HL-60 (cell line): ENCODE results near the gene MDM1.

ENCODE experiments used
- DNase-seq, 2 experiments: peaks; one replicate each; pipeline ENCODE4 v3.0.0-alpha.2; 2010 to 2020; ENCODE audit warnings: low read depth in 1 of 2, low spot score in 1 of 2
- H3K27ac ChIP-seq: fragments of 250-450 bp; sonication (Bioruptor Pico); replicated peaks from 2 replicates; pipeline ENCODE4 v1.5.1; 2020; ENCODE audit warnings: mild to moderate bottlenecking, moderate library complexity
- H3K27me3 ChIP-seq: fragments of 250-450 bp; sonication (Bioruptor Pico); 2 replicates; pipeline ENCODE4 v1.5.1; 2021; ENCODE audit warnings: mild to moderate bottlenecking, moderate library complexity; ENCODE audit not compliant: insufficient read depth, poor library complexity, severe bottlenecking
- H3K4me3 ChIP-seq: replicated peaks from 2 replicates; pipeline ENCODE4 v1.5.1; 2011; ENCODE audit warnings: mild to moderate bottlenecking, control low read depth, low read length; ENCODE audit not compliant: insufficient read depth
- GABPA ChIP-seq: IDR thresholded peaks from 2 replicates; pipeline ENCODE4 v1.6.1; 2012; ENCODE audit warnings: low read depth
- POLR2AphosphoS5 ChIP-seq: IDR thresholded peaks from 2 replicates; pipeline ENCODE4 v1.6.1; 2012; ENCODE audit warnings: low read depth
- SPI1 ChIP-seq: IDR thresholded peaks from 2 replicates; pipeline ENCODE4 v1.6.1; 2012; ENCODE audit warnings: low read depth, mild to moderate bottlenecking, borderline replicate concordance
- long read RNA-seq: library from polyadenylated mRNA; unstranded; transcript quantifications from one replicate; pipeline ENCODE4 v2.0.0, GENCODE V29; 2020
- TF ChIP-seq, protein P1 (sequence below): IDR thresholded peaks from 2 replicates; pipeline ENCODE4 v1.6.1; 2012; ENCODE audit warnings: low read depth; ENCODE audit not compliant: insufficient replicate concordance
- TF ChIP-seq, protein P2 (sequence below): IDR thresholded peaks from one replicate; pipeline ENCODE4 v1.5.1; 2011; ENCODE audit warnings: low read length, control low read depth, inconsistent platforms; ENCODE audit not compliant: insufficient read depth

The MDM1 gene, protein sequence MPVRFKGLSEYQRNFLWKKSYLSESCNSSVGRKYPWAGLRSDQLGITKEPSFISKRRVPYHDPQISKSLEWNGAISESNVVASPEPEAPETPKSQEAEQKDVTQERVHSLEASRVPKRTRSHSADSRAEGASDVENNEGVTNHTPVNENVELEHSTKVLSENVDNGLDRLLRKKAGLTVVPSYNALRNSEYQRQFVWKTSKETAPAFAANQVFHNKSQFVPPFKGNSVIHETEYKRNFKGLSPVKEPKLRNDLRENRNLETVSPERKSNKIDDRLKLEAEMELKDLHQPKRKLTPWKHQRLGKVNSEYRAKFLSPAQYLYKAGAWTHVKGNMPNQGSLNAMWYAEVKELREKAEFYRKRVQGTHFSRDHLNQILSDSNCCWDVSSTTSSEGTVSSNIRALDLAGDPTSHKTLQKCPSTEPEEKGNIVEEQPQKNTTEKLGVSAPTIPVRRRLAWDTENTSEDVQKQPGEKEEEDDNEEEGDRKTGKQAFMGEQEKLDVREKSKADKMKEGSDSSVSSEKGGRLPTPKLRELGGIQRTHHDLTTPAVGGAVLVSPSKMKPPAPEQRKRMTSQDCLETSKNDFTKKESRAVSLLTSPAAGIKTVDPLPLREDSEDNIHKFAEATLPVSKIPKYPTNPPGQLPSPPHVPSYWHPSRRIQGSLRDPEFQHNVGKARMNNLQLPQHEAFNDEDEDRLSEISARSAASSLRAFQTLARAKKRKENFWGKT
- long read RNA-seq, transcript MDM1-201 (14 exons, 2,918 nt), result major isoform, 26 of 104 reads
- long read RNA-seq, transcript MDM1-205 (3 exons, 2,170 nt), result minor isoform, 6 of 104 reads
- long read RNA-seq, partial matches to known transcripts, result 13 of 104 reads
- long read RNA-seq, other reads (novel, unspliced or antisense), result 54 of 104 reads

DNA sequence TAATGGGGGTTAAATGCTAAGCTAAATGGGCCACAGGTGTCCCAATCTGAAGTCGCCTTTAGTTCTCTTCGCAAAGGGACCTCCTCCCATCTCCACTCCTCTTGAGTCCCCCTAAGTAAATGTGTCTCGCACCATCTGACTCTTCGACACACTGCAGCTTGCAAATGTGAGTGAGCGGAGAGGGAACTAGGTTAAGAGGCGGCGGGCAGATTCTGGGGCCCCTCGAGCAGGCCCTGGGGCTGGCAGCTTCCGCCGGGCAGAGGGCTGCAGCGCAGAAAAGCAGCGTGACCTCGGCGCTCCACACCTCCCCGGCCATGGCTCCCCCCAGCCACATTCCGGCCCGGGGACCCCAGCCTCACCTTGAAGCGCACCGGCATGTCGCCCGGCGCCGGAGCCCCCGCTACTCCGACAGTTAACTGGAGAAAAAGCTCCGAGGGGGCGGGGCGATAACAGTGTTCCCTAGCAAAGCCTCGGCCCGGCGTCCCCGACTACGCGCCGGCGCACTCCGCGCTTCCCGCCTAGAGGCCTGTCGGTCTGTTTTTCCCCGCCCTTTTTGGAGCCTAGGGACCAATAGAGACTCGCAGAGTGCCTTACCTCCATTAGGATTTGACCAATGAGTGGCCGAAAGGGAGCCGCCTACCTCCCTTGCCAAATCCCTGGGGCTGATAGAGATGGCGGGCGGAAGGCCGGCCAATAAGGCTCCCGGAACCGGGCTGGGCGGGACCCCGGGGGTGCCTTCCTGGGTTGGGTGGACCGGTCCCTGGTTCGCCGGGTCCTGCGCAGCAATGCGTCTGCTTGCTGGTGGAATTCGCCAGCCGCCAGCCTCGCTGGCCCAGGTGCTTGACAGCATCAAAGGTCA lies at the start of gene MDM1:
MDM1 (minus strand) TSS at position 494 of the 859 bp plus-strand sequence; CDS start at position 377, 117 bp downstream.
- peak within 1 kb of the TSS; percentile 83 for H3K4me3 ChIP-seq
- TF ChIP-seq GABPA, result no peak
- TF ChIP-seq POLR2AphosphoS5, result peak; percentile 49; the same call in 1 of the 2 replicates
- H3K27me3 ChIP-seq, result no peaks in the 10 kb centered on the region
- H3K27ac ChIP-seq, result peak within 1 kb of the TSS; percentile 85
- DNase-seq, result peak; percentile 92 to 99

DNA sequence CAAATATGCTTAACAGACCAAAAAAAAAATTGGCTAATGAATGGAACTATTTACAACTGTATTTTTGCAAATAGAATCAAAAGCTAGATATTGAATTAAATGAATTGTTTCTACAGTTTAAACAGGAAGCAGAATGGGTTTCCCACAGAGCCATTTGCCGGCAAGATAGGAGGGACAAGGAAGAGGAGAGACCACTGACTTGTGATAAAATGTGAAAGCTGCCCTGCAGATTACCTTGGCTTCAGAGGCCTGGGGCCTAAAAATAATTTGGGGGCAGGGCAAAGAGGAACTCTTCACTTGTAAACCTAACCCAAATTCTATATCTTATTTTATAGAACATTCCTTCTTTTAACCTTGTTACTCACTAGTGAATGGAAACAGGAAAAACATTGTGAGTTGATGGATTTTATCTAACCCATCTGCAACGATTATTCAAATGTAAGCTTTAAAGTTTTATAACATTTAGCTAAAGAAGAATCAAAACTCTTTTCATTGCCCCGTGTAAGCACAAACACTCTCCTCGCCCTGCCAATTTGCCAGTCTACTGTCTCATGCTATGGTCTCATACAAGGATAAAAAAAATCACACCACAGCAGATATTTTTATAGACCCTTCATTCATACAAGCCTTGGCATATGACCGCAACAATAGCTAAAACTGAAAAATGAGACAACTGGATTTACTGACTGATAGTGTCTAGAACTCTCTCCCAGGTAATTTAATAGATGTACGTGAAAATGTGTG lies 49.5 kb upstream of the MDM1 start:
- Histone ChIP-seq H3K27me3 (no peaks in the 10 kb centered on the region), H3K27ac (peak overlapping the region; percentile 27; the same call in 1 of the 2 replicates), H3K4me3 (no peak overlapping the region)
- TF ChIP-seq SPI1 (no peak), POLR2AphosphoS5 (no peak), GABPA (no peak)
- TF ChIP-seq, protein P1, sequence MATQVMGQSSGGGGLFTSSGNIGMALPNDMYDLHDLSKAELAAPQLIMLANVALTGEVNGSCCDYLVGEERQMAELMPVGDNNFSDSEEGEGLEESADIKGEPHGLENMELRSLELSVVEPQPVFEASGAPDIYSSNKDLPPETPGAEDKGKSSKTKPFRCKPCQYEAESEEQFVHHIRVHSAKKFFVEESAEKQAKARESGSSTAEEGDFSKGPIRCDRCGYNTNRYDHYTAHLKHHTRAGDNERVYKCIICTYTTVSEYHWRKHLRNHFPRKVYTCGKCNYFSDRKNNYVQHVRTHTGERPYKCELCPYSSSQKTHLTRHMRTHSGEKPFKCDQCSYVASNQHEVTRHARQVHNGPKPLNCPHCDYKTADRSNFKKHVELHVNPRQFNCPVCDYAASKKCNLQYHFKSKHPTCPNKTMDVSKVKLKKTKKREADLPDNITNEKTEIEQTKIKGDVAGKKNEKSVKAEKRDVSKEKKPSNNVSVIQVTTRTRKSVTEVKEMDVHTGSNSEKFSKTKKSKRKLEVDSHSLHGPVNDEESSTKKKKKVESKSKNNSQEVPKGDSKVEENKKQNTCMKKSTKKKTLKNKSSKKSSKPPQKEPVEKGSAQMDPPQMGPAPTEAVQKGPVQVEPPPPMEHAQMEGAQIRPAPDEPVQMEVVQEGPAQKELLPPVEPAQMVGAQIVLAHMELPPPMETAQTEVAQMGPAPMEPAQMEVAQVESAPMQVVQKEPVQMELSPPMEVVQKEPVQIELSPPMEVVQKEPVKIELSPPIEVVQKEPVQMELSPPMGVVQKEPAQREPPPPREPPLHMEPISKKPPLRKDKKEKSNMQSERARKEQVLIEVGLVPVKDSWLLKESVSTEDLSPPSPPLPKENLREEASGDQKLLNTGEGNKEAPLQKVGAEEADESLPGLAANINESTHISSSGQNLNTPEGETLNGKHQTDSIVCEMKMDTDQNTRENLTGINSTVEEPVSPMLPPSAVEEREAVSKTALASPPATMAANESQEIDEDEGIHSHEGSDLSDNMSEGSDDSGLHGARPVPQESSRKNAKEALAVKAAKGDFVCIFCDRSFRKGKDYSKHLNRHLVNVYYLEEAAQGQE, result no peak
- TF ChIP-seq, protein P2, sequence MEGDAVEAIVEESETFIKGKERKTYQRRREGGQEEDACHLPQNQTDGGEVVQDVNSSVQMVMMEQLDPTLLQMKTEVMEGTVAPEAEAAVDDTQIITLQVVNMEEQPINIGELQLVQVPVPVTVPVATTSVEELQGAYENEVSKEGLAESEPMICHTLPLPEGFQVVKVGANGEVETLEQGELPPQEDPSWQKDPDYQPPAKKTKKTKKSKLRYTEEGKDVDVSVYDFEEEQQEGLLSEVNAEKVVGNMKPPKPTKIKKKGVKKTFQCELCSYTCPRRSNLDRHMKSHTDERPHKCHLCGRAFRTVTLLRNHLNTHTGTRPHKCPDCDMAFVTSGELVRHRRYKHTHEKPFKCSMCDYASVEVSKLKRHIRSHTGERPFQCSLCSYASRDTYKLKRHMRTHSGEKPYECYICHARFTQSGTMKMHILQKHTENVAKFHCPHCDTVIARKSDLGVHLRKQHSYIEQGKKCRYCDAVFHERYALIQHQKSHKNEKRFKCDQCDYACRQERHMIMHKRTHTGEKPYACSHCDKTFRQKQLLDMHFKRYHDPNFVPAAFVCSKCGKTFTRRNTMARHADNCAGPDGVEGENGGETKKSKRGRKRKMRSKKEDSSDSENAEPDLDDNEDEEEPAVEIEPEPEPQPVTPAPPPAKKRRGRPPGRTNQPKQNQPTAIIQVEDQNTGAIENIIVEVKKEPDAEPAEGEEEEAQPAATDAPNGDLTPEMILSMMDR, result no peak
- DNase-seq, result no peak

DNA sequence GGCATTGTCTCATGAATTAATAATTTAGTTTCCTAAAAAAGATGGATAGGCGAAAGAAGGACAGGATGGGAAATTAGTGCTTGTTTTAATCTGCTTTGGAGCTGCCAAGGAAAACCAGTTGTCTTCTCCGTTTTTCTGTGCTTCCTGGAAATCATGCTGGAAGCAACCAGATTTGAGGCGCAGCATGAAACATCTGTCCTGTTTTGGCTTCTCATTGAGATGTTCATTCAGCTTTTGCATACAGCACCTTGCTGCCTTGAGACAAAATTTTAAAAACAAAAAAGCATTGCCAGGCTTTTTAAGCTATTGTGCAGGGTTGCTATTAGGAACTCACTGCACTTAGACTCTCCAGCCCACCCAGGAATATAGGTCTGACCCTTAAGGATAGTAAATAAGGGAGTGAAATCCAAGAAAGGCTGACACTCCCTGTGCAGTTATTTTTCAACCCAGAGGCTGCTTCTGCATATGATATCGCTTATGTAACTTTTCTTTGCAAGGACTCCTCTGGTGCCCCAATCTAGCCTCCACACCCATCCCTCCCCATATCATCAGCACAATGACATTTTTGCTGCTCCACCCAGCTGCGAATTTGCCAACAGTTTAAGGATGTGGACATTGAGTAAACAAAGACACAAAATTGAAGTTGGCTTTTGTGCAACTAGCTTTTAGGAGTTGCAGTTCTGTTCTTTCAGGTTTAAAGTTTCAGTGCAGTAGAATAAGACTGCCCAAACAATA lies 46.9 kb upstream of the MDM1 start:
- Histone ChIP-seq H3K4me3 (no peak overlapping the region), H3K27ac (peak overlapping the region; percentile 56), H3K27me3 (no peaks in the 10 kb centered on the region)
- TF ChIP-seq, protein P1, result no peak
- TF ChIP-seq GABPA (no peak), SPI1 (no peak), POLR2AphosphoS5 (no peak)
- TF ChIP-seq, protein P2, result no peak
- DNase-seq, result peak in 1 of 2 experiments; percentile 90
